ENCODE results near the gene CELSR3.

The CELSR3 gene

DNA sequence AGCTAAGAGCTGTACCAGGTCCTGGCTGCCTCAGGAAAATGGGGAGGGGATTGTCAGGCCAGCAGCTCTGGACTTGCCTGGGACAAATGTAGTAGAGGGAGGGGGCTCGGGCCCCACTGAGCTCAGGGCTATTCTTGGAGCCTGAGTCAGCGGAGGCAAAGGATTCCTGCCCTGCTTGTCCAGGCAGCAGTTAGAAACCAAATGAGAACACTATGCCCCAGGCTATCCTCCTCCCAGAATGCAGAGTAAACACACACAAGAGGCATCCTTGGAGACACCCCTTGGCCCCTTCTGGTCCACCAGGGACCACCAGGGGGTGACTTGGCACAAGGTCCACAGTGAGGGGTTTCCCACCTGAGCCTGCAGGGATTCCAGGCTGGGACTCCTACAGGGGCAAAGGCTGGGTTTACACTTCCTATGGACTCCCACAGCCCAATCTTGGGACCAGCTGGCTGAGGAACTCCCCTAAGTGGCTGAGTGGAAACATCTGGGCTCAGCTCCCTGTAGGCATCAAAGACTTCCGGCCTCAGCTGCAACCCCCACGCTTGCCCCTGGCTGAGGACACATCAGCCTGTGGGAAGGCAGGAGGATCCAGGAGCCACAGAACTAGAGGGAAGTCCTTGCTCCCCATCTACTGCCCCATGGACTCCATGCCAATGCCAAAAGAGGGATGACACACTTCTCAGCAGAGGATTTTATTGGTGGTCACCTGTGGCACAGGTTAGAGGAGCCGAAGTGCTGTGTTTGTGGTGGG is 64.2 kb downstream of the CELSR3 start:
- DNase-seq = no peak

DNA sequence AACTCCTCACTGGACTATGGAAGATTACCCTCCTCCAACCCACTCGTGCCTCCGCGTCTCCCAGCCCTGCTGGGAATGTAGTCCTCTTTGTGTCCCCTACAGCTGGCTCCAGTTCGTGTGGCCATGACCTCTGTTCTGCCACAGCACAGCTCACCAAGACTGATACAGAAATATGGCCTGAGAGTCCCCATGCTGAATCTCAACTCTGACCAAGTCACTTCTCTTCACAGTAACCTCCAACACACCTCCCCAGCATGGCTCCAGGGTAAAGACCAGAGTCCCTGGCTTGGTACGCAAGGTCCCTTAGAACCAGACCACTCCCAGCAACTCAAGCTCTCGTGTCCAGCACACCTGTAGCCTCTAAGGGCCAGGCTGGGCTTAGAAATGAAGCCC is 65.3 kb downstream of the CELSR3 start:
- no peak for DNase-seq

DNA sequence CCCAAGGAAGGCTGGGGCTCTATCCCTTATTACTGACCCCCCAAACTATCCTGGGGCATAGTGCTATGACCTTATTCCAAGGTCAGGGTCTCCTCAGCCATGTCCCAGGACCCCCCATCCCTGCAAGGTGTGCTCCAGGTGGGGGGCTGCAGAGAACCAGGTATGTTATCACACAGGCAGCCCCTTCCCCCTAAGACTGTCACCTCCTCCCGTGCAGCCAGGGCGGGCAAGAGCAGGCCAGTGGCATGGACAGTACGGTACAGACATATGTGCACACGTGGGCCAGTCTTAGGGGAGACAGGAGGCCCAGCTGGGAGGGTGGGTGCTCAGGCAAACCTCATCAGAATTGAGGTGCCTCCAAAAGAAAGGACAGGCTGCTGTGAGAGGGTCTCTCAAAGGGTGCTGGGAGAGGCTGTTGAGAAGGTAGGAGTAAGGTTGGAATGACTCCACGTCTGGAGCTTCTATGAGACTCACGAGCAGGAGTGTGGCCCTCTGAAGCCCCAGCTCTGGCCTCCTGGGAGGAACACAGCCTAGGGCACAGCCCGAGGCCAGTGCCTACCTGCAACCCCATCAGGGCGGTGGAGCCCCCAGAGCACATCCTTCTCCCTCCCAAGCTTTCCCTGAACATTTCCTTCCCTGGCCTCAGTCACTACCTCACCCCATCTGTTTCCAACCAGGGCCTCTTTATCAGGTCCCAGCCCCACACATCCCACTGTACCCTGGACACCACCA is 65.8 kb downstream of the CELSR3 start:
- no peak for DNase-seq

DNA sequence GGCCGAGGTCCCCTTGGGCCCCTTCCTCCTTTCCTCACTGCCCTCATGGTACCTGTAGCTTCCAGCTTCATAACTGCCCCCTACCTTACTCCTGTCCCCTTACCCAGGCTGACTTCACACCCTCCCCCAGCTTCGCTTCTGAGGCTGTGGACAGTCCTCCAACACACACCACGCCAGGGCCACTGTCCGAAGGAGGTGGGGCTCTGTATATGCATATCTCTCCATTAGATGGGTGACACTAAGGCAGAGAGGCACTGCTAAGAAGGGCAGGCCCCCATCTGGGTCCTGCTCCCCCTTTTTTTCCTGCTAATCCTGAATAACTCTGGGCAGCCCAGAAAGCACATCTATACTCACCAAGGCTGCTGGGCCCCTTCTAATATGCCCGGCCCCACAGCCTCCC is 66.5 kb downstream of the CELSR3 start:
- DNase-seq = no peak

DNA sequence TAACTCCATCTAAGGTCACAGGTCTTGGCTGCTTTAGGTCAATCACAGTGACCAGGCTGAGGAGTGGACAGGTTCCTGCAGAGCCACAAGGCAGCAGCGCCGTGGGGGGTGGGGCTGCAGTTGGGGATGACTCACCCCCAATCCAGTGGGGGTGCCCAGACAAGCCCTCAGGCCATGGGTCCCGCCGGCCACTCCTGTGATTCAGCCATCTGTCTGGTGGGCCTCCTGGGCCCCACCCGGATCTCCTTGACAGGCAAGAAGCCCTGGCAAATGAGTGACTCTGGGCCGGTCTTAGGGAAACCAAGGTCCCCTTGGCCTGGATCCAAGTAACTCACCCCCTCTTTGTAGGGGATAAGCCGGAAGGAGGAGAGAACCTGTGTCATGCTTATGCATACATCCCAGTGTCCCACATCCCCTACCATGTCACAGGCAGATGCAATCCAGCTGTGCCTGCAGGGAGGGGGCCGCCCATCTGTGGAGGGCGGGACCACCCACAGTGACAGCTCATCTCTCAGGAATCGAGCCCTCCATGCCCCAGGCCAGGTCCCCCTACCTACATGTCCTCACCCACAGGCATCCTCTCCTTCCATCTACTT is 67.1 kb downstream of the CELSR3 start:
- no peak for DNase-seq

DNA sequence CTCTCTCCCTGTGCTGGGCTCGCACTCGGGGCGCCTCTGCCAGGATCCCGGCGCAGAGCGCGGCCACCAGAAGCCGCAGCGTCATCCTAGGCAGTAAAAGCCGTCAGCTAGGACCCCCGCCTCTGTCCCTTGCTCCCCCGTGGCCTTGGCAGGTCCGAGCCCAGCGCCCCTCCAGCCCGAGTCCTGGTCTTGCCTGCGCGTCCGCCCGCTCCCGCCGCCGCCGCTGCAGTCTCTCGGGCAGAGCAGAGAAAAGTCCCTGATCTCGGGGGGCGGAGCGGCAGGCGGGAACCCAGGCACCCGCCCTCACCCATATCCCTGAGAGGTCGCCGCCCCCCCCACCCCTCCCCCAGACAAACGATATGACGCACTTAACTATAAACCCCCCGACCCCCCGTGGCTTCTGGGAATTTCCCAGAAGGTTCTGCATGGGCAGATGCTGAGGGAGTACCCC is 67.6 kb downstream of the CELSR3 start, which contains the start of gene COL7A1:
Gene COL7A1, minus strand, starts transcription at position 255 of the 451 bp plus-strand sequence. Its CDS starts 170 bp downstream, at position 85.
- no peak for DNase-seq

DNA sequence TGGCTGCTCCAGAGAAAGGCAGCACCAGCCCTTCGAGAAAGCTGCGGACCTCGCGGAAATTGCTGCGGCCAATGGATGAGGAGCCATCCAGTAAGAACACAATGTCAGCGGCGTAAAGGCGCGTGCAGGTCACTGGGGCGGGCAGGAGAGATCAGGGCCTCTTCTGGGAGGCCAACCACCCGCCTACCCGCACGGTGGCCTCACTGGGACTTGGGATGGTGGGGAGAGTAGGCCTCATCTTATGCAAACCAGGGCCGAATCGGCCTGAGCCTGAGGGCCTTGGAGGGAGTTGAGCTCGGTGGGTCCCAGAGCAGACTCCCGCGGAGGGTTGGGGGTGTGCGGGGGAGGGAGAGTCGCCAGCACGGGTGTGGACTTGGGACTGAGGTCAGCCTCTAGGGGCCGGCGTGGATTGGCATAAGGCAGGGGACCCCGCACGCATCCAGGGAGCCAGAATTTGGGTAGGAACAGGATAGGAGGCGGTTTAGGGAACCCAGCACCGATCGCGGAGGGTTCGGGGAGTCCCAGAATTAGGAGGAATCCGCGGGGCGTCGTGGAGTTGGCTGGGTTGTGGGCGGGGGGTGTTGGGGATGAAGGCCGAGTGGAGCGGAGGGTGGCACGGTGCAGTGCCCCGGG is 68.2 kb downstream of the CELSR3 start:
- DNase-seq = no peak

DNA sequence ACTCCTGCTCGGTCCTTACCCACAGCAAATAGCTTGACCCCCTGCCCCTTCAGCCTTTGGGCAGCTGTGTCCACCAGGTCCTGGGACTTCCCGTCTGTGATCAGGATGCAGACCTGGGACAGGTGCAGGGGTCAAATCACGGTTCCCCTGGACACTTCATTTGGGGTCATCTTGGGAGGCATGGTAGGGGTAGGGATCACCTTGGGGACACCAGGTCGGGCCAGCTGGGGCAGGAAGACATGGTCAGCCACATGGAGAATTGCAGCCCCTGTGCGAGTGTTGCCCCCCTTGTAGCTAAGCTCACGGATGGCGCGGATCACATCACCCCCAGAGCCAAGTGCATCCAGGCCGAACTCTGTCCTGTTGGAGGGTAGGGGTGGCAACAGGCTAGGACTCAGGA is 69.3 kb downstream of the CELSR3 start:
- no peak for DNase-seq

DNA sequence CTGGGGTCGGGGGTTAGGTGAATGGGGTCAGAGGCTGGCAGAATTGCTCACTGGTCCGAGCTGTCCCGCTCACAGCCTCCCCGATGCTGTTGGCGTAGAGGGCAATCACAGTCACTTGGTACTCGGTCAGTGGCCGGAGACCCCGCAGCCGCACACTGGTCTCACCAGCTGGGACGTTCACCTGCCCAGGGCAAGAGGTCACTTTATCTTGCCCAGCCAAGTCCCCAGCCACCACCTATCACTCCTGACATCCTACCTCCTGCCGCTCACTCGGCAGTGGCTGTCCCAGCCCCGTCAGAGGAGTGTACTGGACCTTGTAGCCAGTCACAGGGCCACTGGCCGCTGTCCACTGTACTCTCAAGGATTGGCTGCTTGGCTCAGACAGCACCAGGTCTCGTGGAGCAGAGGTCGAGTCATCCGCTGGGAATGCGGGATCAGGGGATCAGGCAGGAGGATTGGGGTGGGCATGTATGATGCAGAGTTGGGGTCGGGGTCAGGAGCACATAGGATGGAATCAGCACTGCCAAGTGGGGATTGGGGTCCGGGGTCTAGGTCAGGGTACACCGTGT is 70.1 kb downstream of the CELSR3 start:
- no peak for DNase-seq

DNA sequence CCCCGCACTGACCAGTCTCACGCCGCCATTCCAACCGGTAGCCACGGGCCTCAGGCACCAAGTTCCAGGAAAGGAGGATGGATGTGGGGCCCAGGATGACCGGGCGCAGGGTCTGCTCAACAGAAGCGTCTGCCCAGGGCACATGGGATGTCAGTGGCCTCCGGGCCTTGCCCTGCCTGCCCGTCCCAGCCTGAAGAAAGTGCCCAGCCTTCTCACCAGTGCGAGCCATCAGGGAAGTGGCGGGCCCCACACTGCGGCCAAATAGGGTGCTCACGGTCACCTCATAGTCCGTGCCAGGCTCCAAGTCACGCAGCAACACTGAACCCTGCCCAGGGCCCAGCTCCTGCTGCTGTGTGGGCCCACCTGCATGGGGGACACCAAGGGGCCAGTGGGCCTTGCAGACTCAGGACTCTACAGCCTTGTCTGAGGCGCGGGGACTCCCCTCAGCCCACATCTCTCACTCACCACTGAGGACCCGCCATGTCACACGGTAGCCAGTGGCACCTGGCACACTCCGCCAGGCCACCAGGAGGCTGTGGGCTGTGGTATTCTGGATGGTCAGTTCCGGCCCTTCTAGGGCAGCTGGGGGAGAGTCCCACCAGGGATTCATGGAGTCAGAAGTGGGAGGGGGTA is 70.7 kb downstream of the CELSR3 start:
- DNase-seq = no peak

DNA sequence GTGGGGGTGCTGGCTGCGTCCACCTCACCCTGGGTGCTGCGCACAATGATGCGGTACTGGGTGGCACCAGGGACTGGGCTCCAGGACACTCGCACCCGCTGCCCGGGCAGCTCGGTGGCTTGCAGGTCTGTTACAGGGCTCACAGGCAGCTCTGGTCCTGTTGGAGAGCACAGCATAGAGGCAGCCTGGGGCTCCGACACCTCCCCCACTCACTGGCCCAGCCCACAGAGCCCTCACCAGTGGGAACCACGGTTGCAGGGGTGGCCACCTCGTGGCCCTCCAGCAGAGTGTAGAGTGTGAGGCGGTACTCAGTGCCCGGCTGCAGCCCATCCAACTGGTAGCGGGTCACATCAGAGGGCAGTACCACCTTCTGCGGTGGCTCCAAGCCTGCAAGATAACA is 71.2 kb downstream of the CELSR3 start:
- DNase-seq = no peak

DNA sequence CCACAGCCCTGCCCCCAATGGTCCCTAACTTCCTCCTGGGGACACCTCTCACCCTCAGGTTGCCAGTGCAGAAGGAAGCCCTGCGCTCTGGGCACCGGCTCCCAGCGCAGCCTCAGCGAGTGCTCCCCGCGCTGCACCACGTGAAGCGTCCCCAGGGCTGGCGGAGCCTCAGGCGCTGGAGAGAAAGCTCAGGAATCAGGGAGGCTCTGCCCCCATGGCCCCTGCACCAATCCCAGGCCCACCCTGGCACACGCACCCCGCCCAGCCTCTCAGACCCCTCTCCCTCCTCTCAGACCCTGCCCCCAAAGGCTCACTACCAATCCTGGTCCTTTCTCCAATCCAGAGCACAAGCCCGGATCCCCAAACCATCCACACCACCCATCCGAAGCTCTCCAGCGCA is 74.5 kb downstream of the CELSR3 start:
- DNase-seq = no peak

DNA sequence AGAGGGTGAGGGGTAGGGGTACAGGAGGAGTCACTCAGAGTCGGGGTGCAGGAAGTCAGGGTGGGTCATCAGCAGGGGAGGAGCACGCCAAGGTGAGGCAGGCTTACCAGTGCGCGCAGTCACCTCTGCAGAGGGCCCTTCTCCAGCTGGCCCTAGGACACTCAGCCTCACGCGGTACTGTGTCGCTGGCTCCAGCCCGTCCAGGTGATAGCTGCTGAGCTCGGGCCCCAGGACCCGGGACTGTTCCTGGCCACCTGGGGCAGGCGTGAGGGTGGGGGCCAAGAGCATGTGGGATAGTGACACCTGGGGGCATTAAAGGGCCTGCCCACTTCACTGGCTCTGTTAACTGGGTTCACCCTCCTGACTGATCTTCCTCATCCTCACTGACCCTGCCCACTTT is 75.0 kb downstream of the CELSR3 start:
- no peak for DNase-seq

Measured in COR-L47 (cell line).